Measurements from ENCODE around the gene NRXN2.

GRCh38 chr11:64712430-64713015 lies 10.5 kb downstream of the NRXN2 start:
- TF ChIP-seq RFX5 (IDR thresholded peaks at IDR 0.05; ENCODE audit: low read depth, low read length), result no peak
- no peak for TF ChIP-seq POLR2A (IDR thresholded peaks at IDR 0.05; ENCODE audit: insufficient read depth in 1 of 2, low read depth in 2 of 2, low read length in 2 of 2)
- TF ChIP-seq ZNF354B (CRISPR knock-in tag; IDR thresholded peaks at IDR 0.05), result no peak
- TF ChIP-seq, protein P1, sequence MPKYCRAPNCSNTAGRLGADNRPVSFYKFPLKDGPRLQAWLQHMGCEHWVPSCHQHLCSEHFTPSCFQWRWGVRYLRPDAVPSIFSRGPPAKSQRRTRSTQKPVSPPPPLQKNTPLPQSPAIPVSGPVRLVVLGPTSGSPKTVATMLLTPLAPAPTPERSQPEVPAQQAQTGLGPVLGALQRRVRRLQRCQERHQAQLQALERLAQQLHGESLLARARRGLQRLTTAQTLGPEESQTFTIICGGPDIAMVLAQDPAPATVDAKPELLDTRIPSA (CRISPR knock-in tag; IDR thresholded peaks at IDR 0.05; ENCODE audit: borderline replicate concordance), result no peak
- TF ChIP-seq TRIM24 (CRISPR knock-in tag; IDR thresholded peaks at IDR 0.05), result no peak
- TF ChIP-seq, protein P2, sequence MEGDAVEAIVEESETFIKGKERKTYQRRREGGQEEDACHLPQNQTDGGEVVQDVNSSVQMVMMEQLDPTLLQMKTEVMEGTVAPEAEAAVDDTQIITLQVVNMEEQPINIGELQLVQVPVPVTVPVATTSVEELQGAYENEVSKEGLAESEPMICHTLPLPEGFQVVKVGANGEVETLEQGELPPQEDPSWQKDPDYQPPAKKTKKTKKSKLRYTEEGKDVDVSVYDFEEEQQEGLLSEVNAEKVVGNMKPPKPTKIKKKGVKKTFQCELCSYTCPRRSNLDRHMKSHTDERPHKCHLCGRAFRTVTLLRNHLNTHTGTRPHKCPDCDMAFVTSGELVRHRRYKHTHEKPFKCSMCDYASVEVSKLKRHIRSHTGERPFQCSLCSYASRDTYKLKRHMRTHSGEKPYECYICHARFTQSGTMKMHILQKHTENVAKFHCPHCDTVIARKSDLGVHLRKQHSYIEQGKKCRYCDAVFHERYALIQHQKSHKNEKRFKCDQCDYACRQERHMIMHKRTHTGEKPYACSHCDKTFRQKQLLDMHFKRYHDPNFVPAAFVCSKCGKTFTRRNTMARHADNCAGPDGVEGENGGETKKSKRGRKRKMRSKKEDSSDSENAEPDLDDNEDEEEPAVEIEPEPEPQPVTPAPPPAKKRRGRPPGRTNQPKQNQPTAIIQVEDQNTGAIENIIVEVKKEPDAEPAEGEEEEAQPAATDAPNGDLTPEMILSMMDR (CRISPR knock-in tag; IDR thresholded peaks at IDR 0.05), result no peak
- no peak for TF ChIP-seq TOE1 (CRISPR knock-in tag; IDR thresholded peaks at IDR 0.05)
- no peak for TF ChIP-seq ATM (IDR thresholded peaks at IDR 0.05; ENCODE audit: borderline replicate concordance)
